Measurements from ENCODE around the gene UBXN10.

DNA sequence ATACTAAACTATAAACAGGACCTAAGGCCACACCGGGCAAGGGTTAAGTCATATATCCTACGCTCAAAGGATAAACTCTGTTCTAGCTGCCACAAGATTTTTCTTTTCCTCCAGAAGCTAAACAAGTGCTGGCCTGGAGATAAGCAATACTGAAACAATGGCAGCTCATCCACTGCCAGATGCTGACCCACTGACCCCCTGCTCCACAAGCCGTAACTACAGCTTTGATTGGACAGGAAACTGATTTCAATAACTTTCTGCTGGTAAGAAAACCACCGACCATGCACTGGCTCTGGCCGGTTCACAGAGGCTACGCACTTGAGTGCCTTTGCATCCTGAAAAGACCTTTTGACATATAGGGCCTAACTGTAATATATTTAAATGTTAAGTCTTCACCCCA, 51.8 kb downstream of the UBXN10 start:
- TF ChIP-seq CTCF (IDR thresholded peaks at IDR 0.05) (no peak), POLR2AphosphoS5 (IDR thresholded peaks at IDR 0.05; ENCODE audit: low read depth, low read length) (no peak), SIN3A (IDR thresholded peaks at IDR 0.05; ENCODE audit: borderline replicate concordance, insufficient read depth, low read depth, low read length) (no peak), TCF7L2 (IDR thresholded peaks at IDR 0.05; ENCODE audit: low read depth, low read length) (no peak)
- TF ChIP-seq, protein P1, sequence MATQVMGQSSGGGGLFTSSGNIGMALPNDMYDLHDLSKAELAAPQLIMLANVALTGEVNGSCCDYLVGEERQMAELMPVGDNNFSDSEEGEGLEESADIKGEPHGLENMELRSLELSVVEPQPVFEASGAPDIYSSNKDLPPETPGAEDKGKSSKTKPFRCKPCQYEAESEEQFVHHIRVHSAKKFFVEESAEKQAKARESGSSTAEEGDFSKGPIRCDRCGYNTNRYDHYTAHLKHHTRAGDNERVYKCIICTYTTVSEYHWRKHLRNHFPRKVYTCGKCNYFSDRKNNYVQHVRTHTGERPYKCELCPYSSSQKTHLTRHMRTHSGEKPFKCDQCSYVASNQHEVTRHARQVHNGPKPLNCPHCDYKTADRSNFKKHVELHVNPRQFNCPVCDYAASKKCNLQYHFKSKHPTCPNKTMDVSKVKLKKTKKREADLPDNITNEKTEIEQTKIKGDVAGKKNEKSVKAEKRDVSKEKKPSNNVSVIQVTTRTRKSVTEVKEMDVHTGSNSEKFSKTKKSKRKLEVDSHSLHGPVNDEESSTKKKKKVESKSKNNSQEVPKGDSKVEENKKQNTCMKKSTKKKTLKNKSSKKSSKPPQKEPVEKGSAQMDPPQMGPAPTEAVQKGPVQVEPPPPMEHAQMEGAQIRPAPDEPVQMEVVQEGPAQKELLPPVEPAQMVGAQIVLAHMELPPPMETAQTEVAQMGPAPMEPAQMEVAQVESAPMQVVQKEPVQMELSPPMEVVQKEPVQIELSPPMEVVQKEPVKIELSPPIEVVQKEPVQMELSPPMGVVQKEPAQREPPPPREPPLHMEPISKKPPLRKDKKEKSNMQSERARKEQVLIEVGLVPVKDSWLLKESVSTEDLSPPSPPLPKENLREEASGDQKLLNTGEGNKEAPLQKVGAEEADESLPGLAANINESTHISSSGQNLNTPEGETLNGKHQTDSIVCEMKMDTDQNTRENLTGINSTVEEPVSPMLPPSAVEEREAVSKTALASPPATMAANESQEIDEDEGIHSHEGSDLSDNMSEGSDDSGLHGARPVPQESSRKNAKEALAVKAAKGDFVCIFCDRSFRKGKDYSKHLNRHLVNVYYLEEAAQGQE (IDR thresholded peaks at IDR 0.05; ENCODE audit: insufficient read depth in 1 of 2, low read depth in 2 of 2, low read length in 1 of 2), result no peak
